GM12878 (cell line): ENCODE data around the gene AKAP13. TPM values are rescaled to one million over a fixed set of nuclear protein-coding genes. Genes with fewer than 3 reads are reported as not detected.
A peak's percentile ranks its signal among the peaks of the same experiment; 100 is the strongest.

ENCODE experiments used
- ATAC-seq: fragments of 200-7000 bp; cut with Tn5 transposase; 3 replicates; pipeline ENCODE4 v1.9.1; 2020; ENCODE audit warnings: mild to moderate bottlenecking, moderate library complexity
- BruUV-seq: library from RNA; stranded (reverse); fragments of 400-500 nt; replicated peaks from 2 replicates; lab custom pipeline; 2021; lab: Mats Ljungman, UMichigan
- CTCF ChIA-PET: fragments of 300-600 bp; sonication (Branson Sonifier 250); formaldehyde crosslinking; extraction: SDS; loops from one replicate; lab custom pipeline; 2021; ENCODE audit warnings: inconsistent platforms; lab: Yijun Ruan, JAX
- POLR2A ChIA-PET: fragments of 350-600 bp; formaldehyde crosslinking; extraction: SDS; loops from one replicate; lab custom pipeline; 2021; ENCODE audit warnings: inconsistent platforms; lab: Charles Lee
- RAD21 ChIA-PET: fragments of 300-600 bp; sonication (Branson Sonifier 250); formaldehyde crosslinking; loops from one replicate; lab custom pipeline; 2023; ENCODE audit warnings: antibody characterized with exemption; ENCODE audit not compliant: unreplicated experiment; lab: Charles Lee
- SMC1A ChIA-PET: fragments of 300-600 bp; sonication (Branson Sonifier 250); formaldehyde crosslinking; loops from one replicate; lab custom pipeline; 2023; ENCODE audit not compliant: unreplicated experiment, uncharacterized antibody; lab: Charles Lee
- DNase-seq: peaks from one replicate; pipeline ENCODE4 v3.0.0-alpha.2; 2011; ENCODE audit warnings: low read depth, low spot score
- FAIRE-seq: peaks from 3 replicates; lab custom pipeline; 2011; peaks lifted over from hg19 to GRCh38; lab: Jason Lieb, UNC
- H2AFZ ChIP-seq: 2 replicates; pipeline ENCODE4 v1.6.0; 2011; ENCODE audit warnings: low read depth, low read length, control low read depth; ENCODE audit not compliant: control insufficient read depth
- H3K27ac ChIP-seq: 2 replicates; pipeline ENCODE4 v1.5.1; 2011; ENCODE audit warnings: control low read depth; ENCODE audit not compliant: control insufficient read depth, insufficient read depth
- H3K27me3 ChIP-seq, 2 experiments: replicated peaks in 1 of 2; 2 replicates each; pipeline versions ENCODE4 v1.6.0 to v1.6.1; 2011; ENCODE audit warnings: low read length in 1 of 2; ENCODE audit not compliant: control insufficient read depth in 2 of 2, insufficient read depth in 2 of 2
- H3K36me3 ChIP-seq, 2 experiments: 2 replicates each; pipeline ENCODE4 v1.5.1; 2011; ENCODE audit warnings: low read length in 1 of 2; ENCODE audit not compliant: control insufficient read depth in 2 of 2, insufficient read depth in 2 of 2
- H3K4me1 ChIP-seq: 2 replicates; pipeline ENCODE4 v1.6.1; 2011; ENCODE audit warnings: mild to moderate bottlenecking, low read length, moderate library complexity, mixed read lengths; ENCODE audit not compliant: control insufficient read depth, insufficient read depth
- H3K4me2 ChIP-seq: 2 replicates; pipeline ENCODE4 v1.6.0; 2011; ENCODE audit warnings: control low read depth; ENCODE audit not compliant: control insufficient read depth, insufficient read depth
- H3K4me3 ChIP-seq: fragments of 200-600 bp; sonication (generic); 2 replicates; pipeline ENCODE4 v1.5.1; 2016
- H3K79me2 ChIP-seq: 2 replicates; pipeline ENCODE4 v1.6.0; 2011; ENCODE audit warnings: low read length; ENCODE audit not compliant: control insufficient read depth, insufficient read depth
- H3K9ac ChIP-seq: 2 replicates; pipeline ENCODE4 v1.8.0; 2011; ENCODE audit warnings: low read length, control low read depth, mixed read lengths; ENCODE audit not compliant: control insufficient read depth, insufficient read depth
- H3K9me3 ChIP-seq: replicated peaks from 3 replicates; pipeline ENCODE4 v1.5.1; 2011; ENCODE audit warnings: mild to moderate bottlenecking, low read length; ENCODE audit not compliant: control insufficient read depth, insufficient read depth
- H4K20me1 ChIP-seq: 2 replicates; pipeline ENCODE4 v1.6.0; 2011; ENCODE audit not compliant: control insufficient read depth, insufficient read depth
- GABPA ChIP-seq: IDR thresholded peaks from 2 replicates; pipeline ENCODE4 v1.6.1; 2014; ENCODE audit warnings: antibody characterized with exemption, low read depth, mild to moderate bottlenecking, inconsistent platforms
- JUND ChIP-seq: IDR thresholded peaks from 2 replicates; pipeline ENCODE4 v1.6.1; 2012; ENCODE audit warnings: low read depth, mild to moderate bottlenecking, low read length, improper control_type of control experiment, moderate library complexity
- NBN ChIP-seq: fragments of 450-650 bp; IDR thresholded peaks from 2 replicates; pipeline ENCODE4 v1.6.1; 2016
- NR2F1 ChIP-seq: fragments of 450-650 bp; conservative IDR thresholded peaks from 2 replicates; pipeline ENCODE4 v1.6.1; 2017; ENCODE audit warnings: mild to moderate bottlenecking
- POLR2AphosphoS5 ChIP-seq: IDR thresholded peaks from 2 replicates; pipeline ENCODE4 v1.6.1; 2011; ENCODE audit warnings: mild to moderate bottlenecking, low read length, inconsistent platforms
- YY1 ChIP-seq: IDR thresholded peaks from 2 replicates; pipeline ENCODE4 v1.6.1; 2011; ENCODE audit warnings: low read depth, mild to moderate bottlenecking, low read length
- WGBS: methylation state at CpG from one replicate; pipeline ENCODE4 v1.1.6; 2016; ENCODE audit warnings: low lambda C conversion rate; ENCODE audit not compliant: insufficient replicate concordance, insufficient coverage; ENCODE audit errors: missing lambda C conversion rate; 5-methylcytosine and 5-hydroxymethylcytosine counted together
- in situ Hi-C: fragments of 300-500 bp; cut with MboI; formaldehyde crosslinking; loops from 9 replicates; pipeline ENCODE4 v1.14.3; 2018; ENCODE audit warnings: mixed read lengths
- intact Hi-C: fragments of 100-400 bp; cut with micrococcal nuclease; formaldehyde crosslinking; loops from one replicate; pipeline ENCODE4 v1.14.2; 2022; ENCODE audit not compliant: unreplicated experiment
- polyA plus RNA-seq, 11 experiments: library from polyadenylated mRNA; depleted of rRNA in 4 of 11; unstranded in 6 of 11; stranded (reverse) in 5 of 11; fragments of >200 nt; fragmentation: Nextera tagmentation in 4 of 11; fragmentation: Illumina TruSeq in 1 of 11; extraction: Ambion mirVana in 4 of 11; extraction: Trizol in 1 of 11; gene quantifications; 1 replicate in 1 of 11; 2 replicates in 10 of 11; pipeline versions ENCODE4 v1.2.1 to v1.2.3, GENCODE V29; 2011 to 2016; ENCODE audit warnings: inconsistent platforms in 2 of 11, missing spikeins in 2 of 11, low read depth in 1 of 11
- total RNA-seq, 4 experiments: library from RNA; depleted of rRNA in 3 of 4; stranded (reverse); fragments of >200 nt in 3 of 4; fragmentation: Illumina TruSeq in 1 of 4; extraction: Trizol in 1 of 4; gene quantifications; 2 replicates each; pipeline versions ENCODE4 v1.2.1 to v1.2.3, GENCODE V29; 2013 to 2021
- TF ChIP-seq, protein P1 (sequence below): fragments of 450-650 bp; IDR thresholded peaks from 2 replicates; pipeline ENCODE4 v1.6.1; 2014; ENCODE audit warnings: mild to moderate bottlenecking
- TF ChIP-seq, protein P2 (sequence below): IDR thresholded peaks from 2 replicates; pipeline ENCODE4 v1.6.1; 2011; ENCODE audit warnings: borderline replicate concordance, low read depth, mild to moderate bottlenecking, moderate library complexity, mixed read lengths, low read length; ENCODE audit not compliant: insufficient read depth; ENCODE audit errors: extremely low read length

The AKAP13 gene
- total and polyA plus RNA-seq, 10 of the 15 experiments (the other 5 are each of a cell fraction or from before 2014, with no cell fraction given), result 14.4 to 74.9 (median 55.1) TPM

DNA sequence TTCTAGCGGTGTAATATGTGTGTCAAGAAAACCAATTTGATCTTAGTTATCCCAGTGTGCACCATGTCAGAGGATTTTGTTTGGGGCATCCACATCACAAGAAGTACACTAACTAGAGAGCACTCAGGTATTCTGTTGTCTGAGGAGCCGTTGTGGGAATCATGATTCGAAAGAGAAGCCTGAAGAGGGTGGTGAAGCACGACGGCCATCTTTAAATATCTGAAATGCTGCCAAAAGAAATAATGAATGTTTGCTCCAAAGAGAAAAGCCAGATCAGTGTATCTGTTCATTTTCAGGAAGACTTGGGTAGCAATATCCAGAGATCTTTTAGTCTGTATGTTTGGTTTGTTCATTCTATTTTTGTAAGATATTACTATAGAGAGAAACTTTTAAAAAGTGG lies 233.7 kb downstream of the AKAP13 start:
- CTCF ChIA-PET, result interaction anchor here (1.0 to 1.9 kb wide), 3 partner anchors 13 to 106 kb away, joined by 3 to 6 read pairs (median 5); no protein-coding TSS in a partner anchor
- no TSS peak for BruUV-seq
- H3K79me2 ChIP-seq, result no peaks in the 10 kb centered on the region
- FAIRE-seq, result no peak
- no peaks in the 10 kb centered on the region for H3K27me3 ChIP-seq
- SMC1A ChIA-PET, result interaction anchor here (1.2 to 1.5 kb wide), 2 partner anchors 10 to 11 kb away, joined by 4 to 8 read pairs; no protein-coding TSS in a partner anchor
- H3K36me3 ChIP-seq, result peaks cover 0 to 3% of the 10 kb centered on the region in 2 experiments; a peak in 1 of 4 replicates
- H4K20me1 ChIP-seq, result no peaks in the 10 kb centered on the region
- TF ChIP-seq JUND (no peak), POLR2AphosphoS5 (no peak), NBN (no peak), YY1 (0 out of 2 replicates have a peak, but pooled peaks have one; percentile 35), GABPA (no peak), NR2F1 (no peak)
- TF ChIP-seq, protein P1, sequence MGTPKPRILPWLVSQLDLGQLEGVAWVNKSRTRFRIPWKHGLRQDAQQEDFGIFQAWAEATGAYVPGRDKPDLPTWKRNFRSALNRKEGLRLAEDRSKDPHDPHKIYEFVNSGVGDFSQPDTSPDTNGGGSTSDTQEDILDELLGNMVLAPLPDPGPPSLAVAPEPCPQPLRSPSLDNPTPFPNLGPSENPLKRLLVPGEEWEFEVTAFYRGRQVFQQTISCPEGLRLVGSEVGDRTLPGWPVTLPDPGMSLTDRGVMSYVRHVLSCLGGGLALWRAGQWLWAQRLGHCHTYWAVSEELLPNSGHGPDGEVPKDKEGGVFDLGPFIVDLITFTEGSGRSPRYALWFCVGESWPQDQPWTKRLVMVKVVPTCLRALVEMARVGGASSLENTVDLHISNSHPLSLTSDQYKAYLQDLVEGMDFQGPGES, result no peak
- TF ChIP-seq, protein P2, sequence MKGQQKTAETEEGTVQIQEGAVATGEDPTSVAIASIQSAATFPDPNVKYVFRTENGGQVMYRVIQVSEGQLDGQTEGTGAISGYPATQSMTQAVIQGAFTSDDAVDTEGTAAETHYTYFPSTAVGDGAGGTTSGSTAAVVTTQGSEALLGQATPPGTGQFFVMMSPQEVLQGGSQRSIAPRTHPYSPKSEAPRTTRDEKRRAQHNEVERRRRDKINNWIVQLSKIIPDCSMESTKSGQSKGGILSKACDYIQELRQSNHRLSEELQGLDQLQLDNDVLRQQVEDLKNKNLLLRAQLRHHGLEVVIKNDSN, result no peak
- no peak overlapping the region for H3K27ac ChIP-seq
- in situ Hi-C loops (no loop called here), intact Hi-C loops (no loop called here)
- no peak for ATAC-seq
- RAD21 ChIA-PET, result no interaction called here
- no peak overlapping the region for H3K4me2 ChIP-seq
- H3K9me3 ChIP-seq, result no peaks in the 10 kb centered on the region
- DNase-seq, result no peak
- no peak overlapping the region for H3K9ac ChIP-seq
- peaks cover 11% of the 10 kb centered on the region for H3K4me1 ChIP-seq
- 59% methylated on average over 5 of the region's 5 CpGs for WGBS
- POLR2A ChIA-PET, result no interaction called here
- no peak overlapping the region for H3K4me3 ChIP-seq
- no peak overlapping the region for H2AFZ ChIP-seq
